Activated CD8-positive, alpha-beta memory T cell treated with anti-CD3 and anti-CD28 coated beads, Interleukin-2, amount 50 U/mL, for 48 hours (primary cell): Measurements from ENCODE around the gene KIF25.

Source experiments
- DNase-seq: peaks from one replicate; pipeline ENCODE4 v3.0.0-alpha.2; 2020

Gene KIF25

GRCh38 chr6:168020242-168020641, 22.8 kb downstream of the KIF25 start:
- DNase-seq: no peak

DNA sequence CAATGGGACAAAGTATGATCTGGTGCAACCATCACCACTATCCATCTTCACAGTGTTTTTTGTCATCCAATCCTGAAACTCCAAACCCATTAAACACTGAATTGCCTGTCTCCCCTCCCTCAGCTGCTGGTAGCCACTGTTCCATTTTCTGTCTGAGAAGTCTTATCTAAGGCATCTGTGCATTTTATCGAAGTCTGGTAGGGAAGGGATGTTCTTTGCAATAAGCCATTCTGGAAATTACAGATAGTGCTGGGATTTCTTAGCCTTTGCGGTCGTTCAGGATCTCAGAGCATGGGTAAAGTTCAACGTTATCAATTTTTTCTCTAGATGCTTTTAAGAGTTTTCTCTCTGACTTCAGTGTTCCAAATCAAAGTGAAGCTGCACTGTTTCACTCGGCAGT, 24.1 kb downstream of the KIF25 start:
- DNase-seq: no peak

- no peak for DNase-seq
Measured at GRCh38 chr6:168022488-168023321, 25.2 kb downstream of the KIF25 start.

GRCh38 chr6:168024951-168025510, 27.6 kb downstream of the KIF25 start:
- no peak for DNase-seq

GRCh38 chr6:168025831-168026710, 28.6 kb downstream of the KIF25 start:
- DNase-seq: no peak

GRCh38 chr6:168026925-168027324, 29.5 kb downstream of the KIF25 start:
- no peak for DNase-seq

DNA sequence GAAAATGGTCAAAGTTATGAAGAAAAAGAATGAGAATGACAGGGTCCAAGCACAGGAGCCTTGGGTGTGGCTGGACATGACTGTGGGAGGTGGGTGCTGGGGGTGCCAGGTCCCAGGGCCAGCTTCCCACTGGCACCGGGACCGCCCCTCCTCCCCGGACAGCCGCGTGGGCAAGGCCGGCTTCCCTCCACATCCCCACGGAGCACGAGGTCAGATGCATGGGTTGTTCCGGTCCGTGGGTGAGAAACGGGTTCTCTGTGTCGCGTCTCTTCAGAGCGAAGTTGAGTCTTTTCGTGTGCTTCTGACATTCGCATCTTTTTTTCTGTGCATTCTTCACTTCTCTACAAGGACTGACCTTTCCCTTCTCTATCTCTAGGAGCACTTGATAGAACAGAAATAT, 30.1 kb downstream of the KIF25 start:
- DNase-seq: no peak

- no peak for DNase-seq
Measured at GRCh38 chr6:168028181-168028580, 30.7 kb downstream of the KIF25 start.

DNA sequence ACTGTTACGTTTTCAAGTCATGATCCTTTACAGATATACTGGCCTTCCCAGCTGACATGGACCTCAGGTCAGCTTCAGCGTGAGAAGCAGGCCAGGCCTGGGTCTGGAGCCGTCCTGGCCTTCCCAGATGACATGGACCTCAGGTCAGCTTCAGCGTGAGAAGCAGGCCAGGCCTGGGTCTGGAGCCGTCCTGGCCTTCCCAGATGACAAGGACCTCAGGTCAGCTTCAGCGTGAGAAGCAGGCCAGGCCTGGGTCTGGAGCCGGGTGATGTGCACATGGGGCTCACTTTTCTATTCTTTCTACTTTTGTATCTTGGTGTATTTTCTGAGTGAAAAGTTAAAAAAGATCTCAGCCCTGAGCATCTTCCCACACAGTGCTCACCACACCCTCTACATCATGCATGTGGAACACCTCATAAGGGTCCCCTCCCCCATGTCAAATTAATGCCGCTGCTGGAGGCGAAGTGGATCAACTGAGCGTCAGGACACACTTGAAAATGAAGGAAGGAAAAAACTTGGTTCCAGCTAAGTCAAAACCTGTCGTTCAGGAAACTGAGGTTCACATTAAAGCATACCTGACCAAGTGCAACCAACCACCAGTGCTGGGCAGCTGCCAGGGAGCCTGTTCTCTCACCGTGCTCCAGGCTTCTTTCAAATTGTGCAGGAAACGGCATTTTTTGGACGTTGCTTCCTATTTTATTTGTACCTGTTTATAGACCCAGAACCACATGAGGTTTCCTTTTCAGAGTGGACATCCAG, 32.2 kb downstream of the KIF25 start:
- no peak for DNase-seq

GRCh38 chr6:168030218-168030746, 32.8 kb downstream of the KIF25 start:
- no peak for DNase-seq

DNA sequence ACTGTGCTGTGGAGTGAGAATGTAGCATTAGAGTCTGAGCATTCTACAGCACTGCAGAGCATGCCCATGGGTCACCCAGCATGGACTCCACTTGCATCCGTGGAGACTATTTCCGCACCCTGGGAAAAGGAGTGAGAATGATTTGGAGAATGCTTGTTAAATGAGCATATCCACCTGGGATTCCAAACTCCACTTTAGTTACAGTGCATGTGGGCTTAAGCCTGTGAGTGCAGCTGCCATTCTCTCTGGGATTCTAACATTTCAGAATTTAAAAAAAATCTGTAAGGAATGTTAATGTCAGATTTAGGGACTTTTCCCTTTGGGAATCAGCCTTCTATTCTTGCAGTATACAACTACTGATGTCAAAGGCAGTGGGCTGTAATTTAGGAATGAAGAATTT, 33.4 kb downstream of the KIF25 start:
- no peak for DNase-seq

- no peak for DNase-seq
Measured at GRCh38 chr6:168031411-168031971, 34.0 kb downstream of the KIF25 start.

- no peak for DNase-seq
Measured at GRCh38 chr6:168032005-168032760, 34.7 kb downstream of the KIF25 start.

DNA sequence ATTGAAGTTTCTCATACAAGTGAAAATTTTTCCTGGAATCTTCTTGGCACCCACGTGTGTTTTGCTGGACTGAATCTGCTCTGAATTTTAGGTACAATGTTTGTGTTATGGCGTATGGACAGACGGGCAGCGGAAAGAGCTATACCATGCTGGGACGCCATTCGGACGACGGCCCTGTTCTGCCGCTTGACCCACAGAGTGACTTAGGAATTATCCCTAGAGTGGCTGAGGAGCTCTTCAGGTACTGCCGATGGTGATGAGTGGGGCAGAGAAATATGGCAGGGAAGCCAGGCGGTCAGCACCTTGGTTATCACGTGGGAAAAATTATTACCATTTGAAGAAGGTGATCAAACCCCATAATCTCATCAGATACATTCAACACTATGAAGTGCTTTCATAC, 36.3 kb downstream of the KIF25 start:
- DNase-seq: no peak

DNA sequence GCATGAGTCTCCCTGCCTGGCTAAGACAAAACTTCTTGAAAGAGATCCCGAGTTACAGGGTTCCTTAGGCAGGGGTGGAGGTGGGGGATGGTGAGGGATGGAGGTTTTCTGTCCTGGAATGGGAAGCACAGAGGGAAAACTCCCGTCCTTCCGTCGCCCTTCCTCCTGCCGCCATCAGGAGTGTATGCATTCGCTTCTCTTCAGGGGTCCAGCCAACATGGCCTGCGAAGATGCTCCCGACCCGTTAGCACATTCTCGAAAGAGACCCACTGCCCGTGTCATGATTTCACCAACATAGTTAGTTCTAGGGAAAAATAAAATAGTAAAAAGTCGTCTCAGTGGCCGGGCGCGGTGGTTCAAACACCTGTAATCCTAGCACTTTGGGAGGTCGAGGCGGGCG, 37.1 kb downstream of the KIF25 start:
- DNase-seq: no peak

DNA sequence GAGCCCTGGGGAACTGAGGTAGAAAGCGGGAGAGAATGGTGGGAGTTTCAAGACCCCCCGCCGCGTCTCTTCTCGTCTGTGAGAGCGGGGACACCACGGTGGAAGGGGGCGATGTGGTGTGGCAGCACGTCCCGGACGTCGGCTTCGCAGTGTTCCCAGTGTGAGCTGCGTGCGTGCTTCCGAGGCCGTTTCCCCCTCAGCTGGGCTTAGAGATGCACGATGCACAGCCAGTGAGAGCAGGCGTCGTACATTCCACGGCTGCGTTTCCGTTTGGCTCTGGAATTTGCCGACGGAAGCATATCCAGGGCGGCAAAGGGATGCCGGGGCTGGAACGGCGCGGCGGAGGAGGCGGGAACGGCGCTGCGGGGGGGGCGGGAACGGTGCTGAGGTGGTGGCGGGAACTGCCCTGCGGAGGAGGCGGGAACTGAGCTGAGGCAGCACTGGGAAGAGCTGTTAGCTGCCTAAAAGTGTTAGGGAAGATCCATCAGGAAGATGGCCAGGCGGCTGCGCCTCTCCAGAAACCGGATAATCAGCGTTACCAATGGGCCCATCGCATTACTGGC, 37.7 kb downstream of the KIF25 start:
- no peak for DNase-seq

DNA sequence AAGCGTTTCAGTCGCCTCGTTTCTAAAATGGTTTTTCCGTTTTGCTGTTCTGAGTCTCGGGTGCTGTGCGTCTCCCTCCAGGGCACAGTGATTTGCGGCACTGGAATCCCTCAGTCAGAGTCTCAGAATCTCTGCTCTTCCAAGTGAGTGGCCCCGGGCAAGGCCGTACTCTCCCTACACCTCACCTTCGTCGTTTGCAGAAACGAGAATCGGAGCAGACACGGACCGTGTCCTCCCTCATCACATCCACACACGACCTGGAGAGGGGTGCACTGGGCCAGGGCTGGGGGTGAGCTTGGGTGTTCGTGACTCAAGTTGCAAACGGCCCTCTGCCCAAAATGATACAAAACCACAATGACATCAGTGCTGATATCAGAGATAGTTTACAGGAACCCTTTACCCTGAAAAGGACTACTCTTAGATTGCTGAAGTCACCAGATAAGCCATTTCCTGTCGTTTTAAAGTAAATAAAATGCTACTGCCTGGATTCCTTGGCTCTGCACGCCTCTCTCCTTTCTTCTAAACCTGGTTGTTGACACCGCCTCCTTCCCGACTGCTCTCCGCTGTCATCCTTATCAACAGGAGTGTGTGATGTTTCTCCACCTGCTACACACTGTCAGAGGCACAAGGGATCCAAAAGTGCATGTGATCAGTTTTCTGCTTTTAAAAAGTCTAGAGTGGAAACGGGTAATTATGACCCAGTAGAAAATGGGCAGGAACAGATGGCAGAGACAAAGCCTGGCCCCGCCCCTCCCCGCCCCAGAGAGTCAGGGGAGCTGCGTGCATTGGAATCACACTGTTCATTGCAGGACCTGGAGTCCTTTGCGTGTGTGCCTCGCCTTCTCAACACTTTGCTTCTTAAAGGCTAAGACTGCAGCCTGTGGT, 38.4 kb downstream of the KIF25 start:
- DNase-seq: no peak

GRCh38 chr6:168037242-168037641, 39.8 kb downstream of the KIF25 start:
- DNase-seq: no peak

DNA sequence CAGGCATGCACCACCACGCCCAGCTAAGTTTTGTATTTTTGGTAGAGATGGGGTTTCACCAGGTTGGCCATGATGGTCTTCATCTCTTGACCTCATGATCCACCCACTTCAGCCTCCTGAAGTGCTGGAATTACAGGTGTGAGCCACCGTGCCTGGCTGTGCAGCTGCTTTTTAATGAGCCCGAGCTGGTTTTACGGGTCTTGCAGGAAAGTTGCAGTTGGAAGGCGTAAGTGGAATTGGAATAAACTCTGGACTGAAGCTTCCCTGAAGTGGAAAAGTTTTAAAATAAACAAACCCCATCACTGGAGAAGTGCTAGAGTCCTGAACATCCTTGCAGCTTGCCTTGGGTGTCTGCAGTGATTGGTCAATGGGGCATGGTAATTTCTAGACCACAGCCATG, 40.4 kb downstream of the KIF25 start:
- no peak for DNase-seq

DNA sequence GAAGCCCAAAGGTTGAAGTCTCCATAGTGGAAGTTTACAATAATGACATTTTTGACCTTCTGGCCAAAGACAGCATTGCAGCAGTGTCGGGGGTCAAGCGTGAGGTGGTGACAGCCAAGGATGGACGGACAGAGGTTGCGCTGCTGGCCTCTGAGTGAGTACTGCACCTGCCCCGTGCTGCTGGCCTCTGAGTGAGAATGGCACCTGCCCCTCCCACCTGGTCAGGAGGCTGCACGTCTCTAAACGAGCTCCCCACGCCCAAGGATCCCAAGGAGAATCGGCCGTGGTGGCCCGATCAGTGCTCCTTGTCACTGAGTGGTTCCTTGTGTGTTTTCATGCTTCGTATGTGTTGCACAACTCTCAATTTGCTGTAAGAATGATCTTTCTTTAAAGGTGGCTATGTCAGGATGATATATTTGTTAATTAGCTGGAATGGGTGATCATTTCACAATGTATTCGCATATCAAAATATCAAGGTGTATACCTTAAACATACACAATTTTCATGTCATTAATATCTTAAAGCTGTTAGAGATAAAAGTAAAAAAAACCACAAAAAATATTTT, 41.2 kb downstream of the KIF25 start:
- DNase-seq: no peak
